ELF-1 (cell line): ENCODE measurements around the gene CXADR.
"Not testable (repeated sequence)": the region's sequence is repeated elsewhere in the genome, so short reads cannot be mapped to it uniquely, and the experiment has no call there.

ENCODE experiments used
- DNase-seq: peaks from one replicate; pipeline ENCODE4 v3.0.0-alpha.2; 2016; ENCODE audit warnings: low read depth, low spot score

The CXADR gene

GRCh38 chr21:17501107-17502006 is 11.5 kb upstream of the CXADR start:
- DNase-seq, result no peak

GRCh38 chr21:17502985-17503384 is 9.9 kb upstream of the CXADR start:
- DNase-seq, result not testable (repeated sequence)

DNA sequence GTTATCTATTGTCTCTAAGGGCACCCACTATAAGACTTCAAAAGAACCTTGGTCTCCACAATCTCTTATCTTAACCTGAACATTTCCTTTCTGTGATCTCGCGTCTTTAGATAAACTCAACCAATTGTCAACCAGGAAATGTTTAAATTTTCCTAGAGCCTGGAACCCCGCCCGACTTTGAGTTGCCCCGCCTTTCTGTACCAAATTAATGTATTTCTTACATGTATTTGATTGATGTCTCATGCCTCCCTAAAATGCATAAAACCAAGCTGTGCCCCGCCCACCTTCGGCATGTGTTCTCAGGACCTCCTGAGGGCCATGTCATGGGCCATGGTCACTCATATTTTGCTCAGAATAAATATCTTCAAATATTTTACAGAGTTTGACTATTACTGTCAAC is 5.9 kb upstream of the CXADR start:
- DNase-seq, result no peak

DNA sequence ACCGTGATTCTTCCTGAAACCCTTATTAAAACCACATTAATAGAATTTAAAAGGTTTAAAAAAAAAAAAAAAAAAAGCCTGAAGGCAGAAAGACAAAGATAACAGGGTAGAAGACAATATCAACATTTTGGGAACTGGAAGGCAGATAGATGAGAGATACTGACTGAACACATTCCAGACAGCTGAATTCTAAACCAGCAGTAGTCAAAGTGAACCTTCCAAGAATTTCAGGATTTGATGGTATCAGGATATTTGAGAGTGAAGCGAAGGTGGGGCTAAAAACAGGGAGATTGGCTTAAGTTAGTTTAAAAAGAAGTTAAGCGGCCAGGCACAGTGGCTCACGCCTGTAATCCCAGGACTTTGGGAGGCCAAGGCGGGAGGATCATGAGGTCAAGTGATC is 5.3 kb upstream of the CXADR start:
- DNase-seq, result peak; percentile 44

- DNase-seq, result peak; percentile 61
These were observed 626 bp downstream of the CXADR start for GRCh38 chr21:17513214-17514123.

- DNase-seq, result peak; percentile 60
These were observed 1.4 kb downstream of the CXADR start for GRCh38 chr21:17514124-17514845.

GRCh38 chr21:17517008-17517407 is 4.2 kb downstream of the CXADR start:
- DNase-seq, result not testable (repeated sequence)

DNA sequence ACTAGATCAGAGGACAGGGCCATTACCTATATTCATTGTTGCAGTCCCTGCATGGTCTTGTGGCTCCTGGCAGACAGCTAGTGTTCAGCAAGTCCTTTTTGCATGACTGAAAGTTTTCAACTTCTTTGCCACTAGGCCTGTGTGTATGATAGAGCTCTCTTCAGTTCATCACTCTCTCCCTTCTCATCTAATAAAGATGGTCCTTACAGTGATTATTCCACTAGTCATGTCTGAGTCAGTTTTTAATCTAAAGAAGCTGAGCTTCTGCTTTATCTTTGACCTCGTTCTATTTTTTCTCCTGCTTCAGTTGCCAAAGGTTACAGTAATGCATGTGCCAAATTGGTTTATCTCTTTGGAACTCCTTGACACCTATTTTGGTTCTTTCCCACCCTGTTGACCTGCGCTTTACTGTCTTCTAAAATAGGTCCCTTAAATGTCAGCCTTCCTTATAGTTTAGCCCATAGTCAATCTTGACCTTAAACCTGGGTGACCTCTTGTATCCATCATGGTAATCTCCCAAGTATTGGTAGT is 6.4 kb downstream of the CXADR start:
- DNase-seq, result no peak

GRCh38 chr21:17519965-17520609 is 7.2 kb downstream of the CXADR start:
- no peak for DNase-seq

DNA sequence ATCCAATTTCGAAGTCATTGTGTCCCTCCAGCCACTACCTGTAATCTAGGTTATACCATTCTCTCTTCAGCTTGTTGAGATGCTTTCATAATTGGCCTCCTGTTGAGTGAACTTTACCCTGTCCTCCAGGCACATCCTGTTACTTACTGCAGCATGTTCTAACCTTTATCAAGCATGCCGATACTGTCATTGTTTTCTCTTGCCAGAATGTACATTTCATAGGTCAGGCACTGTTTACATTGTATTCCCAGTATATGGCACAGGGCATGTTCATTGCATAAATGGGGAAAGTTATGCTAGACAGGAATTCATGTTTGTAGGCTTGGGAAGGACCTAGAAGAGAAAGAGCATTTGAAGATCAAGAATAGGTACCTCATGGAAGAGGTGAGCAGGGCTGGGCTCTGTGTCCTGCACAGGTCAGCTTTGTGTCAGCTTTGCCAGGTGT is 10.2 kb downstream of the CXADR start:
- DNase-seq, result no peak

- DNase-seq, result not testable (repeated sequence)
These were observed 11.2 kb downstream of the CXADR start for GRCh38 chr21:17523979-17524494.

DNA sequence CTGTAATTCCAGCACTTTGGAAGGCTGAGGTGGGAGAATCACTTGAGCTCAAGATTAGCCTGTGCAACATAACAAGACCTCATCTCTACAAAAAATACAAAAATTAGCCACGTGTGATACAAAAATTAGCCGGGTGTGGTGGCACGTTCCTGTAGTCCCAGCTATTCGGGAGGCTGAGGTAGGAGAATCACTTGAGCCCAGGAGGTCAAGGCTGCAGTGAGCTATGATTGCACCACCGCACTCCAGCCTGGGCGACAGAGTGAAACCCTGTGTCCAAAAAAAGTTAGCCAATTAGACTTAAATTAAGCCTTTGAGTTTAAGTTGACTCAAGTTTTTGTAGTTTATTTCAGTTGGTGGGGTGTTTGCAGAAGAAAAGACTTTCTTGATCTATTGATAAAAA is 11.8 kb downstream of the CXADR start:
- DNase-seq, result no peak

DNA sequence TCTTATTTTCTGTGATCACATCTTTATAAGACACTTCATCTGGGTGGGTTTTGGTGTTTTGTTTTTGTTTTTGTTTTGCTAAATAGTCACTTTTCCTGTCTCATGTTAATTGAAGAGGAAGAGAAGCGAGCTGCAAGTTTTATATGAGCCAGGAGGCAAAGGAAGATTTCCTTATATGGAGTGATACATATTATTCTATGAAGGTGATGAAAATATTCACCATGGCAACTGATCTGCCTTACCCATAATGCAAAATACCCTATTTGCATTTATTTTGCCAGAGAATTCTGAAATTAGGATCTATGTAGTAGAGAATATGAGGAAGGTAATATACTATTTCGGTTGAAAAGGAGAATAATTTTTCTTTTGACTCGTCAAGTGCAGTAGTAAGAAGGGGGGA is 13.9 kb downstream of the CXADR start:
- DNase-seq, result no peak

GRCh38 chr21:17527240-17527639 is 14.4 kb downstream of the CXADR start:
- DNase-seq, result no peak

DNA sequence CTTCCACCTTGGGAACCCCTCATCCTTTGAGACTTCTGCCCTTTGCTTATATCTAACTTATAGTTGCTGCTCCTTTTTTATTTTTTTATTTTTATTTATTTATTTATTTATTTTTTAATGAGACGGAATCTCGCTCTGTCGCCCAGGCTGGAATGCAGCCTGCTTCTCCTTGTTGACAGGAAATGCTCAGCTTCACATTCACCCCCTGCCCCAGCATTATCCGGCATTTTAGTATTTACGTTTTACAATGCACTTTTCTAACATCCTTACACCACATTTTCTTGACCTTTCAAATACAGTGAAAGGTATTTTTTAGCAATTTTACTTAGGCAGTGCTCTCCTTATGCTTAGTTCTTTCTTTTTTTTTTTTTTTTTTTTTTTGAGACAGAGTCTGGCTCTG is 14.9 kb downstream of the CXADR start:
- no peak for DNase-seq

DNA sequence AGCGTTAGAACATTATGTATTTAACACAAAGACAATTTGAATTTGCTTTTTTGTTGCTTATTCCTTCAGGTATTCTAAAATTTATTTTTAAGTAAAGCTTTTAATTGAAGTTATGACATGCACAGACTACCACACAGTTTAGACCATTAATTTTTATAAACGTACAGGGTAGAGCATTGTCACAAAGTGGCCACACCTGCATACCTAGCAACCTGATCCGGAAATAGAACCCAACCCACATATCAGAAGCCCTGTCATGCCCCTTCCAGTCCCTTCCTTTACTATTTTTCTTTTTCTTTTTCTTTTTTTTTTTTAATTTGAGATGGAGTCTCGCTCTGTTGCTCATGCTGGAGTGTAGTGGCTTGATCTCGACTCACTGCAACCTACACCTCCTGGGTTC is 16.8 kb downstream of the CXADR start:
- DNase-seq, result no peak

DNA sequence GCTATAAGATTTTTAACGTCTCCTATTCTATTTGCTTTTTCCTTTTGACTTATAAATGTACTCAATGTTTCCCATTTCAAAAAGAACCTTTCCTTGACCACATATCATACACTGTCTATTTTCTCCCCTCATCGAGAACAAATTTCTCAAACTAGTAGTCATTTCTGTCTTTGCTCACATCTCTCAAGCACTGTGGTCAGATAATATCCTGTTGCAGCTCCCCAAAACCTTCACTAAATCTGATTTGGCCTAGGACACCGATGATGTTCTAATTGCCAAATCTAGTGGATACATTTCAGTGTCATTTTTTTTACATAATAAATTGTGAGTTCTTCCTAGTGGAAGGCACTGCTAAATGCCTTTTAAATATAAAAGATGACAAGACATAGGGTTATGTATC is 19.4 kb downstream of the CXADR start:
- no peak for DNase-seq

DNA sequence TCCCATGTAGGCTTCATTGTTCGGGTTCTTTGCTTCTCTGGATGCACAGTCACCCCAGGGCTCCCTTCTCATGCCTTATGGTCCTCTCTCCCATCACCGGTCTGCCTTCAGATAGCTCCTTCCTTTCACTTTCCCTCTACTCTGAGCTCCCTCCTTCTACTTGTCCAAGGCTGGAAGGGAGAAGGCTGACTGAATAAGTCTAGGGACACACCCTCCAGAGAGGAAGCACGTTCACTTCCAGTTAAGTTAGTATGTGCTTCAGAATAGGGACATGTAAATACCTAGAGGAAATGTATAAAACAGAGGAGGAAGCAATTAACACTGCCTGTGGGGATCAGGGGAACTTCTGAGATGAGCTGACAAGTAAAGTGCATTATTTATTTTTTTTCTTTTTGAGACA is 23.5 kb downstream of the CXADR start:
- no peak for DNase-seq

GRCh38 chr21:17537299-17537698 is 24.5 kb downstream of the CXADR start:
- no peak for DNase-seq

DNA sequence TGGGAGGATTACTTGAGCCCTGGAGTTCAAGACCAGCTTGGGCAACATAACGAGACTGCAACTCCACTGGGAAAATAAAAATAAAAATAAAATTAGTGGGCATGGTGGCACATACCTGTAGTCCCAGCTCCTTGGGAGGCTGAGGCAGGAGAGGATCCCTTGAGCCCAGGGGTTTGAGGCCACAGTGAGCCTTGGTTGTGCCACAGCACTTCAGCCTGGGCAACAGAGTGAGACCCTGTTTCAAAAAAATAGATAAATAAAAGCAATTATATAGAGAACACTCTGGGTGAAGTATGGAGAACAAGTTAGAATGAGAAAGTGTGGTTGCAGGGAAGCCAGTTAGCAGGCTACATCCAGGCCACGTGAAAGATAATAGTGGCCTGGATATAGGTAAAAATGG is 25.7 kb downstream of the CXADR start:
- DNase-seq, result no peak

DNA sequence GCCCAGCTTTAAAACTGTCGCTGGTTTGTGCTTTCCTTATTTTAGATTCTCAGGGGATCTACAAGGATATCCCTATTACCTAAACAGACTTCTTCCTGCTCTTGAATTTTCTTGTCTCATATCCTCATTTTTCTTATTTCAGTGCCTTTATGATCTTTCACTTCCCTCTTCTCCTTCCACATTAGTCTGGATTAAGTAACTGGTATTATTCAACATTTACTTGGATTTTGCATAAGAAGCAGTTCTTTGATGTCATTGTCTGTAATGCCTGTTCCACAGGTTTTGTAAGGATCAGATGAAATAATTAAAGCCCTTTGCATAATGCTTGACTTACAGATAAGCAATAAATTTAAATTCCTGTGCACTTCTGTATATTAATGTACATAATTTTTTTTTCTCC is 26.5 kb downstream of the CXADR start:
- no peak for DNase-seq
